Stimulated activated CD8-positive, alpha-beta memory T cell treated with anti-CD3 and anti-CD28 coated beads, Interleukin-15, amount 100 ng/mL, for 4 hours (primary cell): ENCODE measurements around the gene RNF166.

Source experiments
- DNase-seq, 2 donors: peaks; one replicate each; pipeline ENCODE4 v3.0.0-alpha.2; 2020; ENCODE audit warnings: low read depth in 2 of 2

RNF166 gene

GRCh38 chr16:88692861-88693260, 13.3 kb downstream of the RNF166 start:
- no peak for DNase-seq

- no peak for DNase-seq
Observed at GRCh38 chr16:88691924-88692560, 14.2 kb downstream of the RNF166 start.

GRCh38 chr16:88691129-88691813, 14.9 kb downstream of the RNF166 start:
- no peak for DNase-seq

GRCh38 chr16:88690341-88691128, 15.7 kb downstream of the RNF166 start:
- no peak for DNase-seq

GRCh38 chr16:88688013-88688778, 18.0 kb downstream of the RNF166 start:
- DNase-seq, result no peak

GRCh38 chr16:88687676-88688012, 18.6 kb downstream of the RNF166 start:
- no peak for DNase-seq

- no peak for DNase-seq
Observed at GRCh38 chr16:88687254-88687576, 19.0 kb downstream of the RNF166 start.

- DNase-seq, result peak; percentile 70 to 77
Observed at GRCh38 chr16:88686439-88687253, 19.6 kb downstream of the RNF166 start, which contains the start of gene SNAI3. SNAI3 (minus strand) TSS chr16:88686507; CDS start chr16:88686406, 101 bp downstream.

GRCh38 chr16:88686062-88686438, 20.2 kb downstream of the RNF166 start:
- DNase-seq, result no peak

- DNase-seq, result peak in 1 of 2 donors; percentile 49
Observed at GRCh38 chr16:88685156-88686061, 20.8 kb downstream of the RNF166 start.

GRCh38 chr16:88684569-88685155, 21.5 kb downstream of the RNF166 start:
- no peak for DNase-seq

GRCh38 chr16:88681709-88682451, 24.3 kb downstream of the RNF166 start:
- no peak for DNase-seq

- no peak for DNase-seq
Observed at GRCh38 chr16:88681084-88681680, 25.0 kb downstream of the RNF166 start.

- DNase-seq, result no peak
Observed at GRCh38 chr16:88680554-88681083, 25.6 kb downstream of the RNF166 start.

GRCh38 chr16:88678224-88678979, 27.8 kb downstream of the RNF166 start:
- DNase-seq, result no peak

- no peak for DNase-seq
Observed at GRCh38 chr16:88677721-88678120, 28.5 kb downstream of the RNF166 start.

GRCh38 chr16:88676502-88677242, 29.5 kb downstream of the RNF166 start:
- DNase-seq, result no peak
